B cell (primary cell): ENCODE measurements around the gene ATP4B. TPM values are rescaled to one million over a fixed set of nuclear protein-coding genes. Genes with fewer than 3 reads are reported as not detected.

ENCODE experiments used
- ATAC-seq: fragments of 200-7000 bp; cut with Tn5 transposase; one replicate; pipeline ENCODE4 v1.10.0; 2021; ENCODE audit warnings: low read depth, mild to moderate bottlenecking, moderate number of reproducible peaks, moderate library complexity
- CTCF ChIA-PET: fragments of 350-600 bp; sonication (Branson Sonifier 250); formaldehyde crosslinking; loops from one replicate; lab custom pipeline; 2021; ENCODE audit warnings: antibody characterized with exemption, inconsistent platforms; lab: Charles Lee
- POLR2A ChIA-PET: fragments of 350-600 bp; sonication (Branson Sonifier 250); formaldehyde crosslinking; loops from one replicate; lab custom pipeline; 2021; ENCODE audit warnings: antibody characterized with exemption; lab: Charles Lee
- DNase-seq: peaks from one replicate; pipeline ENCODE4 v3.0.0; 2013
- H2AFZ ChIP-seq: 2 replicates; pipeline ENCODE4 v1.6.1; 2012; ENCODE audit warnings: mild to moderate bottlenecking, low read depth, low read length; ENCODE audit not compliant: insufficient read depth, poor library complexity, severe bottlenecking
- H3K27ac ChIP-seq, 2 donors: 1 replicate in 1 of 2; 2 replicates in 1 of 2; pipeline ENCODE4 v1.5.1; 2012 to 2013; ENCODE audit warnings: low read length in 2 of 2, mild to moderate bottlenecking in 2 of 2, moderate library complexity in 1 of 2
- H3K27me3 ChIP-seq, 4 experiments: fragments of 200-600 bp in 1 of 4; sonication (generic) in 1 of 4; replicated peaks in 1 of 4; 1 replicate in 2 of 4; 2 replicates in 2 of 4; pipeline versions ENCODE4 v1.6.1 to v1.7.0; 2013 to 2016; ENCODE audit warnings: low read length in 3 of 4, mild to moderate bottlenecking in 2 of 4, mixed read lengths in 1 of 4, moderate library complexity in 1 of 4; ENCODE audit not compliant: insufficient read depth in 4 of 4, control insufficient read depth in 3 of 4; ENCODE audit errors: control extremely low read depth in 1 of 4
- H3K36me3 ChIP-seq, 2 experiments: replicated peaks in 1 of 2; 1 replicate in 1 of 2; 2 replicates in 1 of 2; pipeline versions ENCODE4 v1.6.1 to v1.7.1; 2013; ENCODE audit warnings: low read length in 1 of 2; ENCODE audit not compliant: insufficient read depth in 2 of 2, control insufficient read depth in 1 of 2; ENCODE audit errors: control extremely low read depth in 1 of 2, extremely low read depth in 1 of 2
- H3K4me1 ChIP-seq, 2 donors: fragments of 200-600 bp in 1 of 2; sonication (generic) in 1 of 2; 1 replicate in 1 of 2; 2 replicates in 1 of 2; pipeline versions ENCODE4 v1.5.1 to v1.6.1; 2013 to 2017; ENCODE audit warnings: low read length in 2 of 2; ENCODE audit not compliant: control insufficient read depth in 2 of 2, insufficient read depth in 2 of 2
- H3K4me2 ChIP-seq: replicated peaks from 2 replicates; pipeline ENCODE3; 2012; ENCODE audit warnings: mild to moderate bottlenecking, low read depth, low read length; ENCODE audit not compliant: poor library complexity, severe bottlenecking
- H3K4me3 ChIP-seq, 5 experiments: fragments of 200-600 bp in 1 of 5; sonication (generic) in 1 of 5; 1 replicate in 3 of 5; 2 replicates in 2 of 5; pipeline versions ENCODE4 v1.5.1 to v1.7.0; 2011 to 2016; ENCODE audit warnings: low read length in 4 of 5, mild to moderate bottlenecking in 4 of 5, low read depth in 2 of 5, control low read depth in 1 of 5, moderate library complexity in 1 of 5; ENCODE audit not compliant: insufficient read depth in 1 of 5; ENCODE audit errors: control extremely low read depth in 1 of 5, extremely low read depth in 1 of 5
- H3K79me2 ChIP-seq: fragments of 200-600 bp; sonication (generic); one replicate; pipeline ENCODE4 v1.6.0; 2016; ENCODE audit warnings: low read length; ENCODE audit not compliant: control insufficient read depth, insufficient read depth
- H3K9ac ChIP-seq: fragments of 200-600 bp; sonication (generic); 2 replicates; pipeline ENCODE4 v1.6.1; 2017; ENCODE audit warnings: mild to moderate bottlenecking, low read length, moderate library complexity
- H3K9me3 ChIP-seq, 3 donors: one replicate each; pipeline versions ENCODE4 v1.6.1 to v1.7.1; 2013; ENCODE audit warnings: low read length in 2 of 3; ENCODE audit not compliant: control insufficient read depth in 2 of 3, insufficient read depth in 1 of 3; ENCODE audit errors: control extremely low read depth in 1 of 3
- H4K20me1 ChIP-seq: 2 replicates; pipeline ENCODE4 v1.6.0; 2012; ENCODE audit warnings: mild to moderate bottlenecking, low read length; ENCODE audit not compliant: insufficient read depth, control insufficient read depth, poor library complexity, severe bottlenecking
- H3K27ac Mint-ChIP-seq: one replicate; pipeline ENCODE4 v1.8.0; 2021; ENCODE audit warnings: mixed read lengths
- H3K27me3 Mint-ChIP-seq: one replicate; pipeline ENCODE4 v1.8.0; 2021; ENCODE audit warnings: mixed read lengths
- H3K4me1 Mint-ChIP-seq: one replicate; pipeline ENCODE4 v1.8.0; 2021; ENCODE audit warnings: mixed read lengths
- H3K4me3 Mint-ChIP-seq: one replicate; pipeline ENCODE4 v1.8.0; 2021; ENCODE audit warnings: mixed read lengths
- H3K9me3 Mint-ChIP-seq: one replicate; pipeline ENCODE4 v1.8.0; 2022; ENCODE audit warnings: mixed read lengths; ENCODE audit not compliant: insufficient read depth
- EZH2 ChIP-seq: IDR thresholded peaks from 2 replicates; pipeline ENCODE4 v1.6.1; 2012; ENCODE audit warnings: borderline replicate concordance, low read depth, mild to moderate bottlenecking, moderate library complexity, low read length; ENCODE audit not compliant: insufficient read depth, poor library complexity, severe bottlenecking
- WGBS: methylation state at CpG from one replicate; pipeline ENCODE4 v1.1.5; 2013; ENCODE audit warnings: missing lambda C conversion rate; ENCODE audit not compliant: insufficient coverage; 5-methylcytosine and 5-hydroxymethylcytosine counted together
- intact Hi-C: fragments of 100-400 bp; cut with micrococcal nuclease; formaldehyde crosslinking; loops from one replicate; pipeline ENCODE4 v1.10.0; 2022
- polyA plus RNA-seq: library from polyadenylated mRNA; depleted of rRNA; stranded (reverse); fragments of >200 nt; gene quantifications from 2 replicates; pipeline ENCODE4 v1.2.3, GENCODE V29; 2012
- total RNA-seq, 2 donors: library from RNA; stranded (reverse); fragments of 120-200 nt in 1 of 2; gene quantifications; 1 replicate in 1 of 2; 2 replicates in 1 of 2; pipeline versions ENCODE4 v1.2.3 to v1.2.4, GENCODE V29; 2013 to 2022
- TF ChIP-seq, protein P1 (sequence below): fragments of 200-600 bp; IDR thresholded peaks from one replicate; pipeline ENCODE4 v1.8.0; 2022; ENCODE audit warnings: antibody characterized with exemption, mild to moderate bottlenecking

ATP4B gene
- total and polyA plus RNA-seq, 2 donors (not counting 1 experiment from before 2014, with no cell fraction given): not detected

DNA sequence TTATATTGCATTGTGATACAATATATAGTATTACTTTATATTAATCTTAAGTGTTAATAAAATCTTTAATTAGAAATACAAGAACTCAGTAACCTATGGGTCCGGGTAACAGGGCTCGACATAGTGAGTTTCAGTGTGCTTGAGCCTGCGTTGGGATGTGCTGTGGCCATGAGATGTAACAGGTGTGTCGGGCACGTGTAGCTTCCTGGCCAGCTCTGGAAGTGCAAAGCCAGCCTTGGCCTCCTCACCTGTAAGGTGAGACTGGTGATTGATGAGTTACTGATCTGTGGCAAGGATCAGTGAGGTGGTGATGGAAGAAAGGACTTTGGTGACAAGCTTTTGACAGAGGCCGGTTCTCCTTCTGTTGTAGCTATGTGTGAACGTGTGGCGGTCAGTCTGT lies 19.2 kb downstream of the ATP4B start:
- CTCF ChIA-PET: no interaction called here
- no peak overlapping the region for H3K4me3 ChIP-seq
- intact Hi-C loops: no loop called here

DNA sequence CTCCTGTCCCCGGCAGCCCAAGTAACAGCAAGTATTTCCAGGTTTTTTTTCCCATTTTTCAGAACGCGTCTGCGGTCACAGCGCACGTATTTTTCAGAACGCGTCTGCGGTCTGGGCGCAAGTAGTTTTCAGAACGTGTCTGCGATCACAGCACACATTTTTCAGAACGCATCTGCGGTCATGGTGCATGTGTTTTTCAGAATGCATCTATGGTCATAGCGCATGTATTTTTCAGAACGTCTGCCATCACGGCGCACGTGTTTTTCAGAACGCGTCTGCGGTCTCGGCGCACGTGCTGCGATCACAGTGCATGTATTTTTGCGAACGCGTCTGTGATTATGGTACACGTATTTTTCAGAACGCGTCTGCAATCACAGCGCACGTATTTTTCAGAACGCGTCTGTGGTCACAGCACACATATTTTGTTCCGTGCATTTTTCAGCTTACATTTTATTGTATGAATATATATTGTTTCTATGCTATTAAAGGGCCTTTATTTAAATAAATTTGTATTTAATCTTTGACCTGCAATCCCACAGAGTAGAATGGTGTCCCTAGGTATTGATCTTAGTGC lies 19.7 kb downstream of the ATP4B start:
- Histone ChIP-seq H3K4me2 (no peak overlapping the region), H3K9me3 (peaks cover 0 to 3% (median 1%) of the 10 kb centered on the region in 3 donors), H3K4me3 (no peak overlapping the region), H4K20me1 (no peaks in the 10 kb centered on the region), H3K79me2 (no peaks in the 10 kb centered on the region), H3K27ac (no peak overlapping the region), H3K36me3 (peaks cover 0 to 67% of the 10 kb centered on the region in 2 experiments), H3K27me3 (no peaks in the 10 kb centered on the region), H3K4me1 (peaks cover 0 to 4% of the 10 kb centered on the region in 2 donors), H2AFZ (no peak overlapping the region), H3K9ac (no peak overlapping the region)
- H3K4me1 Mint-ChIP-seq: peaks cover 11% of the 10 kb centered on the region
- intact Hi-C loops: no loop called here
- WGBS: 97% methylated on average over 29 of the region's 37 CpGs
- no peaks in the 10 kb centered on the region for H3K9me3 Mint-ChIP-seq
- no peak for TF ChIP-seq EZH2
- TF ChIP-seq, protein P1, sequence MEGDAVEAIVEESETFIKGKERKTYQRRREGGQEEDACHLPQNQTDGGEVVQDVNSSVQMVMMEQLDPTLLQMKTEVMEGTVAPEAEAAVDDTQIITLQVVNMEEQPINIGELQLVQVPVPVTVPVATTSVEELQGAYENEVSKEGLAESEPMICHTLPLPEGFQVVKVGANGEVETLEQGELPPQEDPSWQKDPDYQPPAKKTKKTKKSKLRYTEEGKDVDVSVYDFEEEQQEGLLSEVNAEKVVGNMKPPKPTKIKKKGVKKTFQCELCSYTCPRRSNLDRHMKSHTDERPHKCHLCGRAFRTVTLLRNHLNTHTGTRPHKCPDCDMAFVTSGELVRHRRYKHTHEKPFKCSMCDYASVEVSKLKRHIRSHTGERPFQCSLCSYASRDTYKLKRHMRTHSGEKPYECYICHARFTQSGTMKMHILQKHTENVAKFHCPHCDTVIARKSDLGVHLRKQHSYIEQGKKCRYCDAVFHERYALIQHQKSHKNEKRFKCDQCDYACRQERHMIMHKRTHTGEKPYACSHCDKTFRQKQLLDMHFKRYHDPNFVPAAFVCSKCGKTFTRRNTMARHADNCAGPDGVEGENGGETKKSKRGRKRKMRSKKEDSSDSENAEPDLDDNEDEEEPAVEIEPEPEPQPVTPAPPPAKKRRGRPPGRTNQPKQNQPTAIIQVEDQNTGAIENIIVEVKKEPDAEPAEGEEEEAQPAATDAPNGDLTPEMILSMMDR: no peak
- no peak for ATAC-seq
- no peak overlapping the region for H3K4me3 Mint-ChIP-seq
- H3K27ac Mint-ChIP-seq: no peak overlapping the region
- POLR2A ChIA-PET: no interaction called here
- no peaks in the 10 kb centered on the region for H3K27me3 Mint-ChIP-seq
- no peak for DNase-seq
- CTCF ChIA-PET: no interaction called here

More for the DNA sequence above, 19.2 kb downstream of the ATP4B start:
- no peak for ATAC-seq
- Histone ChIP-seq H4K20me1 (no peaks in the 10 kb centered on the region), H3K79me2 (no peaks in the 10 kb centered on the region), H2AFZ (no peak overlapping the region), H3K9ac (no peak overlapping the region), H3K9me3 (peaks cover 0 to 3% (median 1%) of the 10 kb centered on the region in 3 donors), H3K4me2 (no peak overlapping the region), H3K36me3 (peaks cover 0 to 62% of the 10 kb centered on the region in 2 experiments), H3K27me3 (no peaks in the 10 kb centered on the region), H3K27ac (no peak overlapping the region), H3K4me1 (peaks cover 5 to 10% of the 10 kb centered on the region in 2 donors)
- H3K27ac Mint-ChIP-seq: no peak overlapping the region
- POLR2A ChIA-PET: no interaction called here
- H3K9me3 Mint-ChIP-seq: no peaks in the 10 kb centered on the region
- no peak for DNase-seq
- peaks cover 16% of the 10 kb centered on the region for H3K4me1 Mint-ChIP-seq
- 98% methylated on average over 5 of the region's 8 CpGs for WGBS
- H3K27me3 Mint-ChIP-seq: no peaks in the 10 kb centered on the region
- no peak overlapping the region for H3K4me3 Mint-ChIP-seq
- TF ChIP-seq EZH2: no peak
- TF ChIP-seq, protein P1: no peak
